Measurements from ENCODE around the gene XIST.
"Not testable (repeated sequence)": the region's sequence is repeated elsewhere in the genome, so short reads cannot be mapped to it uniquely, and the experiment has no call there.

The XIST gene

GRCh38 chrX:73804109-73804508 lies 48.4 kb downstream of the XIST start:
- DNase-seq (ENCODE audit: low spot score) = not testable (repeated sequence)

GRCh38 chrX:73799888-73800287 lies 52.6 kb downstream of the XIST start:
- DNase-seq (ENCODE audit: low spot score) = no peak

- DNase-seq (ENCODE audit: low spot score) = not testable (repeated sequence)
These were observed 60.0 kb downstream of the XIST start for GRCh38 chrX:73792511-73792910.

- DNase-seq (ENCODE audit: low spot score) = peak; percentile 4
These were observed 67.0 kb downstream of the XIST start for GRCh38 chrX:73785493-73785892.
